ENCODE data around the gene ELMO1.

Gene ELMO1

GRCh38 chr7:37363536-37364491 is 84.8 kb downstream of the ELMO1 start:
- no peak for DNase-seq

- no peak for DNase-seq
These were observed 85.9 kb downstream of the ELMO1 start for GRCh38 chr7:37362802-37363201.

DNA sequence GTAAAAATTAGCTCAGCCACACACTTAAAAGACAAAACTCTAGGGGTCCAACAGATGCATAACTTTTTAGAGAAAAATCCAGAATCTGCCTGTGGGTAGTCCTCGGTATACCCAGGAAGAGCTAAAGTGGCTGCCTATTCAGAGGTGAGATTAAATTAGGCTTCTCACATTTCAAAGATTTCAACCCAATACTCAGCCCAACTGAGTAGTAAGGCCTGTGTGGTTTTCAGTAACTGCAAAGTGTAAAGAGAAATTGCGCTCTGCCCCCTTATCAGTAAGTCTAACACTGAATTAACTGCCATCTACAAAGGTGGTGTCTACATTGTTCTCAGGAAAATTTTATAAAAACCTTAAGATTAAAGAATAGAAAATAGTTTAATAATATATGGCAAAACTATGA is 88.2 kb downstream of the ELMO1 start:
- DNase-seq, result no peak

GRCh38 chr7:37359662-37360444 is 88.8 kb downstream of the ELMO1 start:
- DNase-seq, result no peak

DNA sequence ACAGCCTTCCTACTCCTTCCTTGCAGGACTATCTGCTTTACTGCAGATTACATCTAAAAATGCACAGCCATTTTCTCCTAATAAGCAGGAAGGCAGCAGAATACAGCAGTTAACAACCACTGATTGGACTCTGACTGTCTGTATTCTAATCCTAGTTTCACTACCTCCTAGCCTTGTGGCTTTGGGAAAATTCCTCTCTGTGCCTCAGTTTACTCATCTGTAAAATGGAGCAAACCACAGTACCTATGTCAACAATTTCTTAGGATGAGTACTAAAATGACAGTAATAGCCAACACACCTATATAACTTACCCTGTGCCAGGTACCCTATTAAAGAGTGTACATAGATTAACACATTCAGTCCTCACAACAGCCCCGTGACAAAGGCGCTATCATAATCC is 89.5 kb downstream of the ELMO1 start:
- no peak for DNase-seq

GRCh38 chr7:37357637-37357996 is 91.0 kb downstream of the ELMO1 start:
- DNase-seq, result no peak

DNA sequence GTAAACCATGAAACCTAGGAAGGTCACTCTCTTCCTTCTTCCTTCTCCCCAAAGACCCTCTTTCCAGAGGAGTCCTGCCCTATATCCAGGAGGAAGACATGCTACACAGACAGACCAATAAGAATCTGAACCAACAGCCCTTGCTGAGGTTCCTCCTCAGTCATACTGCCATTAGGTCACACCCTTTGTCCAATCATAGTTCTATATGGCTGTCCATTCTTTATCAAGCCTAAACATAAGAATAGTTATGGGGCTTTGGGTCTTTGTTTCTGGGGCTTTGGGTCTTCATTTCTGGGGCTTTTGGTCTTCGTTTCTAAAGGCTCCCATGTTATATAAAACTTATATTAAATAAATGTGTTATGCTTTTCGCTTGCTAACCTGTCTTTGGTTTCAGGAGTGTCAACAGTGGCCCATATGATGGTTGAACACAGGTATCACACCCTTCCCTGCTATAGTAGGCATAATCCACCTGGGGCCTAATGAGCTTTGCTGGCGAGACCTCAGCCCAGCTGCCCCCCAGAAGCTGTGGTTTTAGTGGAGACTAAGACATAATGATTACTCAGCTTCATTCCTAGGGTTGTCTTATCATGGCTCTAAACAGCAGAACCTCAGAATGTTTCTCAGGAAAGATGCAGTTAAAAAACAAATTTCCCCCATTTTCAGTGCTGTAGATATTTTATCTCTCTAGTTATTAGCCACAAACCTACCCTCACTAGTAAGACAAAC is 91.6 kb downstream of the ELMO1 start:
- no peak for DNase-seq

DNA sequence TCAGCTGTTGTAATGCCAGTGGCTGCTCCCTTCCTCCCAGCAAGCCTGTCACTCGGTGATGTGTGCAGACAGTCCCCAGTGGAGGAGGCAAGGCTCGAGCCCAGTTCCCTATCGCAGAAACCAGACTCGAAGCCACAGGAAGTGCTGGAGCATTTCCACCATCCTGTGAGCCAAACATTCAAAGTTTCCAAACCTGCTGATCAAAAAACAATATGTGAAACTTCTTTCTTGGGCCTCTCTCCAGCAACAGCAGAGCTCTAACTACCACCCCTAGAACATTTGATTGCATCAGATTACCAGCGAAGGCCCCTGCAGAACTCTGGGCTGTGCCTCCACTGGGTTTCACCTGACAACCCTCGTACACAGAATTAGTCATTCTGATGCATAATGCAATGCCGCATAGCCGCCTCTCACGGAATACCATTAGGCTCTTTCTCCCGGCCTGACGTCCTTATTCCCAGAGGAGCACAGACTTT is 94.0 kb downstream of the ELMO1 start:
- peak; percentile 68 for DNase-seq

DNA sequence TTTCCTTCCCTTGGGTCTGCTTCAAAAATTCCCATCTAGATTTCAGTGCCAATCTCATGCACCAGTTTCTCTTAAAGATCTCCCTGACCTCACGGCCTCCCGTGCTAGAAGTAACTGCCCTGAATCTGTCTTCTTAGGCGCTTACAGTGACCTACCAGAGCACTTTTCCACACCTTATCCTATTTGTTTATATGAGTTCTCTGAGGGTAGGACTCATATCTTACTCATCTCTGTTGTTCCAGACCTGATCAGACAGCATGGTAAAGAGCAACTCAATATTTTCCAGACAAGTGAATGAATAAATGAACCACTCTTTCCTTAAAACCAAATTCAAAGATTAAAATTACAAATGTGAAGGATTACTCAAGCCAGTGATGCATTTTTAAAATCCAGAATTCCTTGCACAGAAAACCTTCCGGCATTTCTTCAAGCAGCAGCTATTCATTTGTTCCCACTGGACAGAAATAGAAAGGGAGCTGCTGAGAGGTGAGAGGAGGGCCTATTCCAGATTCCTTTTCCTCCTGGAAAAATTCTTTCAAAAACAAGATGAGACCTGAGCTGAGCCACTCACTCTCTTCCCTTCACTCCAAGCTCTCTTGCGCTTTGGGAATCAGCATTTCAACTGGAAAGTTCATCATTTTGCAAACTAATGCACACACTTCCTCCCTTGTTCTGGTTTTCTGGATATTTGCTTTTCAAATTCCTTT is 94.6 kb downstream of the ELMO1 start:
- DNase-seq, result no peak

DNA sequence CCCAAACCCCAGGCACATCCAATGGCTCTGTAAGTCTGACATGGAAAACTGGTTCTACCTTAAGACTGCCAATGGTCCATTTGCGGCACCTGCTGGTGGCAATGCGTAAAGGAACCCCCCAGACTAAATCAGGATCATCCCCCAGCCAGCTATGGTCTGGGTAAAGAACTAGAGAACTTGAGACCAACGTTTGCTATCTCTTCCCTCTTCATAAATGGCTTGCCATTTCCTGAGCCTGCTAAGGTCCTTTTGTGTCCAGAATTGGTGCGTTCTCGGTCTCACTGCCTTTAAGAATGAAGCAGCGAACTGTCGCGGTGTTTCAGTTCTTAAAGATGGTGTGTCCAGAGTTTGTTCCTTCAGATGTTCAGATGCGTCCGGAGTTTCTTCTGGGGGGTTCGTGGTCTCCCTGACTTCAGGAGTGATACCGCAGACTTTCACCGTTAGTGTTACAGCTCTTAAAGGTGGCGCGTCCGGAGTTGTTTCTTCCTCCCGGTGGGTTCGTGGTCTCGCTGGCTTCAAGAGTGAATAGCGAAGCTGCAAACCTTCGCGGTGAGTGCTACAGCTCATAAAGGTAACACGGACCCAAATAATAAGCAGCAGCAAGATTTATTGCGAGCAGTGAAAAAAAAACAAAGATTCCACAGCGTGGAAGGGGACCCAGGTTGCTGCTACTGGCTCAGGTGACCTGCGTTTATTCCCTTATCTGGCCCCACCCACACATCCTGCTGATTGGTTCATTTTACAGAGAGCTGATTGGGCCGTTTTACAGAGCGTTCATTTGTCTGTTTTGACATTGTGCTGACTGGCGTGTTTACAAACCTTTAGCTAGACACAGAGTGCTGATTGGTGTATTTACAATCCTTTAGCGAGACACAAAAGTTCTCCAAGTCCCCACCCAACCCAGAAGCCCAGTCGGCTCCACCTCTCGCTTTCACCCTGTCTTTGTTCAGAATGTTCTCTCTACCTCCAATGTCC is 95.4 kb downstream of the ELMO1 start:
- DNase-seq, result no peak

- DNase-seq, result no peak
These were observed 96.3 kb downstream of the ELMO1 start for GRCh38 chr7:37352251-37352880.

GRCh38 chr7:37351716-37352115 is 96.9 kb downstream of the ELMO1 start:
- DNase-seq, result no peak

GRCh38 chr7:37349979-37350590 is 98.6 kb downstream of the ELMO1 start:
- DNase-seq, result no peak

DNA sequence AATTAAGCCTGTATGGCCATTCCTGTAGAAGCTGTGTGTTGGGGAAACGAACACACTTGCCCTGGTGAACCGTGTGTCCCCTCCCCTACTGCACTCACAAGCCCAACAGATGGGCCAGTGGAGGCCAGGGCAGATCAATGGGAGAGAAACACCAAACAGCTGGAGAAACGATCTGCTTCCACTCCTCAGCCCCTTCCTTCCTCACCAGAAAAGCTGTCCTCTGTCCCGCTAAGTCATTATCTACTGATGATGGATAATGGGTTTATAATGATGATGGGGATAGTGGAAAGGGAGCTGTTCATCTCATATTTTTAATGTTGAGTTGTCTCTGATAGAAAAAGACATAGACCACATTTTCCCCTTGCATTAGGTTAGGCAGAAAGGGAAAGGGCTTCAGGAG is 99.7 kb downstream of the ELMO1 start:
- DNase-seq, result no peak

- DNase-seq, result no peak
These were observed 101.9 kb downstream of the ELMO1 start for GRCh38 chr7:37346761-37347160.

- no peak for DNase-seq
These were observed 103.6 kb downstream of the ELMO1 start for GRCh38 chr7:37344886-37345579.

DNA sequence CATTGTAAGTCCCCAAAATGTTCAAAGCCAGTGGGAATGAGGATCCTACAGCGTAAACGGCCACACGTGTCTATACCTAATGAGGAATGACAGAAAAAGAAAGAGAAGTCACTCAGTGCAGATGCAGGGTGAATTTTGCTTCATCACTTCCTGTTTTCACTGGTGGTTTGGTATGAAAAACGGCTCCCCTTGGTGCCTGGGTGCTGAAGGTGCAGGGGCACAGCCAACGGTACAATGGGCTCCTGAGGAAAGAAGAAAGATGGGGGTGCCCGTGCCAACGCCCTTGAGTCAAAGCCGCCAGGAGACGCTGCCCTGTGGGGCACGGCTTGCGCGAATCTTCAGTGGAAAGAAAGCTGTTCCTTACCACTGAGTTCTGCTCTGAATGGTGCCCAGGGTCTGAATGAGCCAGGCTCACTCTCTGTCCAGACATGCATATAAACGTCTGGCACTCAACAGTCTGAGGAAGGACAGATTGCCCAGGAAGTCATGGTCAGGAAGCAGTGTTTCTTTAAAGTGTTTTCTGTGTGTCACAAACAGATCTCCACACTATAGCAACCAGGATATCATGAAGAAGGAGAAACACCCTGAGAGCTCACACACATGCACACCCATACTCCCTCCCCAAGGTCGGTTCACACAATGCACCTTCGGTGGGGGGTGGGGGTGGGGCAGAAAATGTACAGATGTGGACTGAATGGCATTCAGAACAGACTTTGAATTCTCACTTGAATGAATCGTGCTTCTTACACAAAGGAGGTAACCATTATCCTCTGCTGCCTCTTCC is 105.8 kb downstream of the ELMO1 start:
- DNase-seq, result no peak

- DNase-seq, result no peak
These were observed 106.4 kb downstream of the ELMO1 start for GRCh38 chr7:37342176-37342687.
